ENCODE measurements around the gene WFDC9.
"Not testable (repeated sequence)": the region's sequence is repeated elsewhere in the genome, so short reads cannot be mapped to it uniquely, and the experiment has no call there.

WFDC9 gene

DNA sequence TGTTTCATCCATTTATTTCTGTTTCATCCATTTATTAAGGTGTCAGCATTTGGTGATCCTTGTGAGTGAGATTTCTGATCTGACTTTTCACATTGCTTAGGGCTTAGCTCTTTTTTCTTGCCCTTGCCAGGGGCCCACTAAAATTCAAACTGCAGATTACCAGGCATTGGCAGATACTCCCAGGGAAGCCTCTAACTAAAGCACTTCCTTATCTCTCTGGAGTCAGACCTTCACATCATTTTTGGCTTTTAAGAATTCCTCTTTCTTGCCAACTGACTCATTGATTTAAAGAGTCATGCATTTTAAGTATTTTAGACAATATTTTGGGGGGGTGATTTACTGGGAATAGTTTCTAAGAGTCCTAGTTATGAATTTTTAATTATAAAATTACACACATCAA lies 49.4 kb downstream of the WFDC9 start:
- no peaks in the 10 kb centered on the region for H3K4me1 Mint-ChIP-seq
- DNase-seq (ENCODE audit: low spot score in 2 of 2): no peak
- H3K27ac Mint-ChIP-seq: no peak overlapping the region
- no peaks in the 10 kb centered on the region for H3K9me3 Mint-ChIP-seq
- no peak for ATAC-seq (ENCODE audit: low read depth)
- peaks cover 10% of the 10 kb centered on the region for H3K27me3 Mint-ChIP-seq
- H3K36me3 Mint-ChIP-seq: no peaks in the 10 kb centered on the region
- no peak overlapping the region for H3K4me3 Mint-ChIP-seq

DNA sequence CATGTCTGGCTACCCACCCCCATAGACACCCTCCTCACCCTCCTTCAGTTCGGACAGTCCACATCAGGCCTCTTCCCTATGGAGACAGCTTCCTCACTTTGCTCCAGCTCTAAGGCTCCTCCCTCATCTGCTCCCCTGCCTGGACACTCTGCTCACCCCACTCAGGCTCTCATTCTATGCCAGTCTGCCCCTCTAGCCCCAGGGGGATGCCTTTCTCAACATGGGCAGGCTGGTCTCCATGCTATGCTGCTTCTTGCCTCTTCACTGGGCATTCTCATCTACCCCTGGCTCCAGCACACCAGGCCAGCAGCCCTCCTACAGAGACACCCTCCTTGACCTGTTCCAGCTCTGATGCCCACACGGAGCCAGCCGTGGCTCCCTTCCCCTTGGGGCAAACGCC lies 51.9 kb downstream of the WFDC9 start, which contains the start of gene WFDC8:
TSS of gene WFDC8 (minus strand) at position 101 of the 400 bp plus-strand sequence. CDS start at position 64, 37 bp downstream.
- H3K9me3 Mint-ChIP-seq: no peaks in the 10 kb centered on the region
- no peak within 1 kb of the TSS for H3K4me3 Mint-ChIP-seq
- ATAC-seq (ENCODE audit: low read depth) (no peak), DNase-seq (ENCODE audit: low spot score in 2 of 2) (no peak)
- H3K27ac Mint-ChIP-seq: no peak within 1 kb of the TSS
- H3K4me1 Mint-ChIP-seq: no peaks in the 10 kb centered on the region
- H3K27me3 Mint-ChIP-seq: peaks cover 10% of the 10 kb centered on the region
- no peaks in the 10 kb centered on the region for H3K36me3 Mint-ChIP-seq

DNA sequence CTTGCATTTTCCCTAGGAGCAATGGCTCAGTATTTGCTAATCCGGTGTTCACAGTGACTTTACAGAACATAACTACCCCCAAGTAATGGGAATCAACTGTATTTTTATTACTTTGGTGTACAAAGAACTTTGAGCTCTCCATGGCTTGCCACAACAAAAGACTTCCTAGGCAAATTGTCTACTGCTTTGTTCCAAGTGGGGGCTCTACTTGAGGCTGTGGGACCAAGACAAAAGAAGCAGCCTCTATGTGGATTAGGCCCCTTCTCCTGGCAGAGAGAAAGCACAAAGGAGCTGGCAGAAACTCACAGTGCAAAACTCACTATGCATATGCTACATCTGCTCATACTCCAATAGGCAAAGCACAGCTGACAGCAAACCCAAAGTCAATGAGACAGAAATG lies 52.9 kb downstream of the WFDC9 start:
- Mint-ChIP-seq H3K4me3 (no peak overlapping the region), H3K9me3 (no peaks in the 10 kb centered on the region), H3K27ac (no peak overlapping the region), H3K27me3 (peaks cover 8% of the 10 kb centered on the region), H3K4me1 (no peaks in the 10 kb centered on the region), H3K36me3 (no peaks in the 10 kb centered on the region)
- DNase-seq (ENCODE audit: low spot score in 2 of 2): no peak
- no peak for ATAC-seq (ENCODE audit: low read depth)

GRCh38 chr20:45576995-45577394 lies 54.1 kb downstream of the WFDC9 start:
- Mint-ChIP-seq H3K27ac (no peak overlapping the region), H3K4me3 (no peak overlapping the region), H3K4me1 (no peaks in the 10 kb centered on the region), H3K36me3 (no peaks in the 10 kb centered on the region), H3K9me3 (no peaks in the 10 kb centered on the region), H3K27me3 (peaks cover 7% of the 10 kb centered on the region)
- no peak for DNase-seq (ENCODE audit: low spot score in 2 of 2)
- ATAC-seq (ENCODE audit: low read depth): no peak

DNA sequence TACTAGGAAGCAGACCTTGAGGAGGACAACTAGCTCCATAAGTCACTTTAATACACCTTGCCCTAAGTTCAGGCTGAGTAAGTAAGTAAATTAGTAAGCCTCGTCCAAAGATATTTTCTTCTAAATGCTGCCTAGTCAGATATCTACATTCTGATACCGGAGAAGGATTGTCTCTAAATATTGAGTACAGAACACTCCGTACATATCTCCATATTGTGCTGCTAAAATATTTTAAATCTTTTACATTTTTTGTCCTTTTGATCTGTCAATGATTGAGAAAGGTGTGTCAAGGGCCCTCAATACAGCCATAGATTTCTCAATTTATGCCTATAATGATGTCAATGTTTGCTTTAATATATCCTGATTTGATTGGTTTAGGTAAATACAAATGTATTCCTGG lies 55.2 kb downstream of the WFDC9 start:
- DNase-seq (ENCODE audit: low spot score in 2 of 2) (no peak), ATAC-seq (ENCODE audit: low read depth) (no peak)
- H3K27ac Mint-ChIP-seq: no peak overlapping the region
- no peak overlapping the region for H3K4me3 Mint-ChIP-seq
- no peaks in the 10 kb centered on the region for H3K9me3 Mint-ChIP-seq
- H3K36me3 Mint-ChIP-seq: no peaks in the 10 kb centered on the region
- H3K4me1 Mint-ChIP-seq: no peaks in the 10 kb centered on the region
- H3K27me3 Mint-ChIP-seq: peaks cover 10% of the 10 kb centered on the region

DNA sequence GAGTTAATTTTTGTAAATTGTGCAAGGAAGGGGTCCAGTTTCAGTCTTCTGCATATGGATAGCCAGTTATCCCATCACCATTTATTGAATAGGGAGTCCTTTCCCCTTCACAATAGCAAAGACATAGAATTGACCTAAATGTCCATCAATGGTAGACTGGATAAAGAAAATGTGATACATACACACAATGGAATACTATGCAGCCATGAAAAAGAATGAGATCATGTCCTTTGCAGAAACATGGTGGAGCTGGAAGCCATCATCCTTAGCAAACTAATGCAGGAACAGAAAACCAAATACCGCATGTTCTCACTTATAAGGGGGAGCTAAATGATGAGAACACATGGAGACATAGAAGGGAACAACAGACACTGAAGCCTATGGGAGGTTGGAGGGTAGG lies 61.4 kb downstream of the WFDC9 start:
- H3K27ac Mint-ChIP-seq; ATAC-seq (ENCODE audit: low read depth): not testable (repeated sequence)

DNA sequence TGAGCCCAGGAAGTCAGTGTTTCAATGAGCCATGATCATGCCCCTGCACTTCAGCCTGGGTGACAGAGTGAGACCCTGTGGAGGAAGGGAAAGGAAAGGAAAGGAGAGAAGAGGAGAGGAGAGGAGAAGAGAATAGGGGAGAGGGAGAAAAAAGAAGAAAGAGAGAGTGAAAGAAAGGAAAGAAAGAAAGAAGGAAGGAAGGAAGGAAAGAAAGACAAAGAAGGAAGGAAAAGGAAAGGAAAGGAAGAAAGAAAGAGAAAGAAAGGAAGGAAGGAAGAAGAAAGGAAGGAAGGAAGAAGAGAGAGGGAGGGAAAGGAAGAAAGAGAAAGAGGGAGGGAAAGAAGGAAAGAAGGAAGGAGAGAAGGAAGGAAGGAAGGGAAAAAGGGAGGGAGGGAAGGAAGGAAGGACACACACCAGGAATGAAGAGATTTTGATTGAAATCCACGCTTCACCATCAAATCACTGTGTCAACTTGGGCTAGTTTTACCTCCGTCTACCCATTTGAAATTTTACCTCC lies 66.3 kb downstream of the WFDC9 start:
- H3K27me3 Mint-ChIP-seq: peaks cover 12% of the 10 kb centered on the region
- no peak for DNase-seq (ENCODE audit: low spot score in 2 of 2)
- no peak overlapping the region for H3K27ac Mint-ChIP-seq
- H3K4me1 Mint-ChIP-seq: no peaks in the 10 kb centered on the region
- ATAC-seq (ENCODE audit: low read depth): no peak
- H3K4me3 Mint-ChIP-seq: no peak overlapping the region
- H3K36me3 Mint-ChIP-seq: no peaks in the 10 kb centered on the region
- no peaks in the 10 kb centered on the region for H3K9me3 Mint-ChIP-seq

More for the DNA sequence above, 61.4 kb downstream of the WFDC9 start:
- not testable (repeated sequence) for H3K27me3 Mint-ChIP-seq; H3K4me3 Mint-ChIP-seq; DNase-seq (ENCODE audit: low spot score in 2 of 2); H3K36me3 Mint-ChIP-seq; H3K9me3 Mint-ChIP-seq; H3K4me1 Mint-ChIP-seq
